HG02588 (cell line): ENCODE results near the gene CRACR2A.

Source experiments
- ATAC-seq: cut with Tn5 transposase; IDR thresholded peaks from one replicate; pipeline ENCODE4 v1.9.1; 2021; ENCODE audit warnings: mild to moderate bottlenecking, moderate library complexity; ENCODE audit not compliant: unreplicated experiment

Gene CRACR2A

DNA sequence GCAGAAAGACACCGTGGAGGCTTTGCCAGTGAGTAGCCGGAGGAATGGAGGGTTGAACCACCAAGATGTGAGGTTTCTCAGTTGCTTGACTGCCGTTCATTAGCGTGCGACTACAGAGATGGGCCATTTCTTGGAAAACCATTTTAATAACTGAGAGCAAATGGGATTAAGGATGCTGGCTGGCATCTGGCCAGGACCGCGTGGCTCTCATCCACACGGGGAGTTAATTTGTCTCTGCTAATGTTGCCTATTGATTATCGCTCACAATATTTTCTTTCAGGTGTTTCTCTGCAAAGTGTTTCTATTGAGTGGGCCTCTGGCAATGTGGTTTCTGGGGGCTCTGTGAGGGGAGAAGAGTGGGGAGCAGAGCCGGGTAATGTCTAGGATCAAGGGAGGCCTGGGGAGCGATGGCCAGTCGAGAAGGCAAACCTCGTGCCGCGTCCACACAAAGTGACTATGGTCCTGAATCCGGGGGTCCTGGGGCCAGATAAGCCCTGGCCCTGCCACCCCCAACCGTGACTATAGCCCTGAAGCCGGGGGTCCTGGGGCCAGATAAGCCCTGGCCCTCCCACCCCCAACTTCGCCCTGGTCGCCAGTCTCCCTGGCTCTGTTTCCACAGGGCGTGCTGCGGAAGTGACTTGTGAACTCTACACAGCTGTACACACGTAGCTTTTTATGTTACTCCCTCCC lies 151.3 kb downstream of the CRACR2A start:
- no peak for ATAC-seq

DNA sequence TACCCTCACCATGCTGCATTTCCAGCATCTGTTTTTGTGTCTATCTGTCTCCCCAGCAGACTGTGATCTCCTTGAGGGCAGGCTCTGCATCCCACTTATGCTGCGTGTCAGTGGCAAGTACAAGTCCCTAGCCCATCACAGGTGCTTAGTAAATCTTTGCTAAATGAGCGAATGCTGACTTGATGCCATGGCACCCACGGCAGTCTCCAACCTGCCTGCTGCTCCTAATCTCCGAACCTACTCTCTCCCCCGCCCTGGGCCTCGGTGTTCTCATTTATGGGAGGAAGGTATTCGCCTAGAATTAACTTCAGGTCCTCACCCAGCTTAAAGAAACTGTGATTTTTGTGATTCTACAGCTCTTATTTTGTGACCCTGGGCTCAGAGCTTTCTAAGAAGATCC lies 152.0 kb downstream of the CRACR2A start:
- no peak for ATAC-seq

DNA sequence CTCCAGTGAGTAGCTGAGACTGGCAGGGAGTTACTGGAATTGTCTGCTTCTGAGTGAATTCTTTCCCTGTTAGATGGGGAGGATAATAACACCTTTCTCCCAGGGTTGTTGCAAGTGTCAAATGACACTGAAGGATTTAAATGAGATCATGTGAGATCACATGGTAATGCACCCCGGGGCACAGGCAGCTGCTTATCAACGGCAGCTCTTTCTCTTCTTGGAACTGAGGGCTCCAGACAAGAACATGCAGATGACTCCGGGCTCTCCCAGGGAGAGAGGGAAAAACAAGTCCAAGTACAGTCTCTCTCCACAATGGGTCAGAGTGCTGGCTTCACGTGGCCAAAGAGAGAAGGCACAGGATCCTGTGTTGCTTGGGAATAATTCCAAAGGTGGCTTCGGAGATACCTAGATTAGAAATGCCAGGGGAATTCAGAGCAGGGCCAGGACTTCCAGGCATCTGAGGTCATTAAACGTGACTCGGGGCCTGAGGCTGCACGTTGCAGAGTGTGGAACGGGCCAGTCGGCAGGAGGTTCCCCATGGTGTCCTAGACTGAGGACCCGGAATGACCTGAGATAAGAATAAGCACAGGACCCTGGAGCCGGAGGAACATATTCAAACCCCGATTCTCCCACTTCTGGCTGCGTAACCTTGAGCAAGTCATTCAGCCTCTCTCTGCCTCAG lies 152.7 kb downstream of the CRACR2A start:
- ATAC-seq: no peak

DNA sequence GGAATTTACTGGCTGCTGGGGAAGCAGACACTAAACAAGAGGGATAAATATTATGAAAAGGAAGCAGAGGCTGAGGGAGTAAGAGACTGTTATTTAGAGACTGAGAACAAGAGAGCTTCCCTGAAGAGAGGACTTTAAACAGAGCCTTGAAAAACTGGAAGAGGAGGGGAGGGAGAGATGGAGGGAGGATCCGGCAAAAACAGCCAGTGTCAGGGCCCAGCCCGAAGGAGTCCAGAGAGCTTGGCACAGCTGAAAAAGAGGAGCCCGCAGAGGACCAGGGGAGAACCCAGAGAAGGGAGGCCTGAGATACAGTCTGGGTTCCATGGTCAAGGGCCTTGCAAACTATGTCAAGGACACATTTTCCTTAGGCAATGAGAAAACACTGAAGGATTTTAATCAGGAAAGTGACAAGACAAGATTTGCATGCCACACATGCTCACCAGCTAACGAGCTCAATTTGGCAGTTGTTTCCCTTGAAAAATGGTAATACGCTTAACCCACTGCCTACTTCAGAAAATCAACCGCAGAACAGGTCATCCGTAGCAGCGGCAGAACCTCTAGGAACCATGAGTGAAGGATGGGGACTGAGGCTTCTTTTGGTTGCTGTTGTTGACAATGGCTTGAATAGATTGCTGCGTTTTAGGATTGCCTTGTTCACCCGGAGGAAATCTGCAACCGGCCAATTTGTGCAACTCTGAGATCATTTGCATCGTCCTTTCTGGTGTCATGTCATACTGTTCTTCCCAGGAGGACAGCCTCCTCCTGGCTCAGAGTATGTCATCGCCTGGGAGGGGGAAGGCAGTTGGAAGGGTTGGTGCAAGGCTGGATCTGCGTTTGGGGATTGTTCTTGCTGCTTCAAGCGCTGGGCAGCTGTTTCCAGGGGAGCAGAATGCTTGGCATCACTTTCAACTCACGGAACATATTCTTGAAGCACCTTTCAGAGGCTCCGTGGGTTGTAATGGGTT lies 153.7 kb downstream of the CRACR2A start:
- no peak for ATAC-seq

DNA sequence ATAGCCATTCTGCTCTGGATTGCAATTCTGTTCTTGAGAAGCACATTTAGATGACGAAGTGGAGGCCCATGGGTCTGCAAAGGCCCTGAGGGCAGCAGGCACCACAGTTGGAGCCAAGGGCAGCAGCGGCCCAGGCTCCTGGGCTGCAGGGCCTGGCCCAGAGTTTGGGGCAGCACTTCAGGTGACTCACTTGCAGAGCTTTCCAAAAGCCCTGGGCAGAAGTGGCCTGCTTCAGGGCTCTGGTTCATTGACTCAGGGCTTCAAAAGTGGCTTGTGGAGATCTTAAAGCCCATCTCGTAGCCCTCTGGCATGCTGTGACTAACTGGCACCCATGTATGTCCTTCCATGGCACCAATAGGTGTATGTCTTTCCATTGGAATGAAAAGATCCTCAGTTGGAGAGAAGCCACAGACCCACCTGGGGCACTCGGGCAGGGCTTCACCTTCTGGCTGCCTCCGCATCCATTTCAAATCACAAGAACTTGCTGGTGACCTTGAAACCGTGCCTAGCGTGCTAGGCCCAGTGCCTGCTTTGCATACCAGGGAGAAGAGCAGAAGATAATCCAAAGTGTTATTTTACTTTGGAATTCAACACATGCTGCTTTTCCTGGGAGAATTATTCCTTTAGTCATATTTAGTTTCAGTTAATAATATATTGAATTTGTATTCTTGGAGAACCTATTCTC lies 155.2 kb downstream of the CRACR2A start:
- ATAC-seq: no peak

DNA sequence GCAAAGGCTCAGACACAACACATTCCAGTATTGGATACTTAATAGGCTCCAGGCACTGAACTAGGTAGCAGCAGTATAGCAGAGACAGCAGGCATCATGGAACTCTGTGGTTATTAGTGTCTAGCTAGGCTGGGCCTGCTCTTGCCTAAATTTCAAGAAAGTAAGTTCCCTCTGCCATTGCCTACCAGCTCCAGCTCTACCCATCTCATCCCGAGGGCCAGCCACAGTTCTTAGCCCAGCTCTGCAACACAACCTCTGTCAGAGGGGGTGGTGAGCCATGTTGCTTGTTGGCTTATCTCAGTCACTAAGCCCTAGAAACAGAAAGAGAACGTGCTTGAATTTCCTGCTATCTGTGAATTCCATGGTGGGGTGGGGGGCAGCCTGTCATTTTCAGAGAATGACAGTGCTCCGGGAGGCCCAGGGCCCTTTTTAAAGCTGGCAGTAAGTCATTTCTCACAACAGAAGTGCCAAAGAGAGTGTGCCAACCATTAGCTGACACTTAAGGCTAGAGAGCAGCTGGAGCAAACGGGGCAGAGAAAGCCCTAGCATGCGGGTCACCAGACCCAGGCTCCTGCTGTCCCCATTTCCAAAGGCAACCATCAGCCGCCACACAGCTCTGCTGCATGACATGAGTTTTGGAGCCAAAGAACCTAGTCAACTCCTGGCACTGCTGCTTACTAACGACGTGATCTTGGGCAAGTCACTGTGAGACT lies 156.1 kb downstream of the CRACR2A start:
- no peak for ATAC-seq

DNA sequence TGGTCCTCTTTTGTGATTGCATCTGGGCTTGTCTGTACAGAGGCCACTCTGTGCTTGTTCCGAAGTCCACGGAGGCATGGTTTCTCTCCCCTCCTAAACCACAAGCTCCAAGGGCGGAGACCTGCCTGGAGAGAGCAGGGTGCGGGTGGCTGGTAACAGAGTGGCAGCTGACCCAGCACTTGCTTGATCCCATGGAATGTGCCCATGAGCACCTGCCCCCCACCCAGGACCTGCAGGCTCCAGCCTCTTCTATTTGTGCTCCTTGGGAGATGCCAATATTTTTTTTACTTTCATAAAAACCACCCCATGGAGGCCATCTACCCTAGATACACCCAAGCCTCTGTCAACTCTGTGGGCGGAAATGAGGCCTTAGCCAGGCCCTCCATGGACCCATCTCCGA lies 157.2 kb downstream of the CRACR2A start:
- no peak for ATAC-seq

DNA sequence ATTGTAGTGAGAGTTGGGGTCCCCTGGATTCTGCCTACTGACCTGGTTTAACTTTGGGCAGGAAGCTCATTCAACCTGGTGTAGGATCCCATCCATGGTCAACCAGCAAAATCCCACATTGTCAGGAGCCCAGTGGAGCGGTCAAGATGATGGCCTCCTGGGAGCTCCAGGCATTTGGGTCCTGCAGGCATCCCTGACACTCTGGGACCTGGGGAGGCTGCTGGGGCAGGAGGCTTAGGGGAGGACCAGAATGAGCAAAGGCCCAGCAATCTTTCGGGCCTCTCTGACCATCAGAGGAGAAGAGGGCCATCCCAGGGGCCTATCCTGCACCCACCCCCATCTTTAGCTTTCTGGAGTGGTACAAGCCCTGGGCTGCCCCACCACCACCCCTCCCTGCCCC lies 157.9 kb downstream of the CRACR2A start:
- no peak for ATAC-seq

DNA sequence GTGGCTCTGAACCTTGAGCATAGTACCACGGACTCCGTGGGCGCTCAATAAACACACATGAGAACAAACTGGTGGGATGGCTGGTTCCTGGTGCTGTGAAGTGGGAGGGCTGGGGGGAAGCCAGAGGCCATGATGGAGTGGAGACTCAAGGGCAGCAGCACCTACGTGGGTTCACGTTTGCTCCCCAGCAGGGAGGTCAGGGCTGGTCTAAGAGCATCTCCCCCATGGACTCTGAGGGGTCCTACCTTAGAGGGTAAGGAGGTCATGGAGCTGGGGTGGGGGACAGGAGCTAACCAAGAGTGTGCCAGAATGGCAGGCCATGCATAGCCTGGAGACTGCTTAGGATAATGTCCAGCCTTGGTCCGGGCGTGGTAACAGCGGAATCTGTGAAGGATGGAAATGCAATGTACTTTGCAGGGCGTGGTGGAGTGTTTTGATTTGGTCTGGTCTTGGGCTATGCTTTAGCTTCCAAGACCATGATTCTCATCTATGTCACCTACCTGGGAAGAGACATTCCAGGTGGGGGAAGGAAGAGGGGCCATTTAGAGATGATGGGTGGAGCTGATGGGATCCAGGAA lies 158.9 kb downstream of the CRACR2A start:
- ATAC-seq: no peak

DNA sequence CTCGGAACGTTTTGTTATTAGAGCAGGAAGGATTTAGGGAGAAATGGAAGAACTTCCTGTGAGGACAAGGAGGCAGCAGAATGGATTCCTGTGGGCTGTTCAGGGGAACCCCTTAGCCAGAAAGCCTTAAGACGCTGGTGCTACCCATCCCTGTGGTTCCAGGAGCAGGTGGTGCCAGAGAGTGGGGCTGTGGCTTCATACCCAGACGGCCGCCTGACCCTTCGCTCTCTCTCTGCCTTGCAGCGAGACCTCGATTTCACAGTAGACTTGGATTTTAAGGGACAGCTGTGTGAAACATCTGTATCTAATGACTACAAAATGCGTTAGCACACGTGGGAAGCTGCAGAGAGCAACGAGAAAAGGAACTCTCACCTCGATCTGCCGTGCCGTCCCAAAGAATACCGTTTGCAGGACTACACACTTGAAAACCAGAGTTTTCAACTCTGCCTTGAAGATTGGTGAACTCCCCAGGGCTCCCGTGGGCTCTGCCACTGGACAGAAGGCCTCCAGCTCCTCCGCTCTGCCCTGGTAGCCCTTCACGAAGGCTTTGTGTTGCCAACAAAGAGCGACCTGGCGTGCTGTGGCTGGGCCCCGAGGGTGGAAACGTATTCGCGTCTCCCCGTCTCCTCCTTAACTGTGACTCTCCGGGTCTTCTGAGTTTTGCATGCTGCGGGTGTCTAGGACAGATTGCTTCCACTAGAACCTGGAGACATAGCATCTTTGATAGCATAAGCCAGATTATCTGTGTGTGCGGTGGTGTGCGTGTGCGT lies 159.9 kb downstream of the CRACR2A start:
- no peak for ATAC-seq

DNA sequence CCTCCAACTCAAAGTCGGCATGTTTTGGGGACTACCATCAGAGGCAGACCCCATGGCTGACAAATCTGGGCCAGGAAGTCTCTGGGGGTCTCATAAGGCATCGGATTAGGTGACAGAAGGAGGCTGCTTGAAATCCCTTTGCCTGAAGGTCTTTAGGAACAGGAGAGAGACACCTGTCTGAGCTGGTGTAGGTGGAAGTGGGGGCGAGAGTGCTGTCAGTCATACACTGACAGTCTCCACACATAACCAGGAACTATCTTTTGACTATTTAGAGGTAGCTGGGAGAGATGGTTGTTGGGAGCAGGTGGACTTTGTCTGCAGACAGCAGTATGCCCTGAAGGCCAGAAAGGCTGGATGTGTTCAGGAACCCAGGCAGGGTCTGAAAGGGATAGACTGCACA lies 163.2 kb downstream of the CRACR2A start:
- no peak for ATAC-seq

DNA sequence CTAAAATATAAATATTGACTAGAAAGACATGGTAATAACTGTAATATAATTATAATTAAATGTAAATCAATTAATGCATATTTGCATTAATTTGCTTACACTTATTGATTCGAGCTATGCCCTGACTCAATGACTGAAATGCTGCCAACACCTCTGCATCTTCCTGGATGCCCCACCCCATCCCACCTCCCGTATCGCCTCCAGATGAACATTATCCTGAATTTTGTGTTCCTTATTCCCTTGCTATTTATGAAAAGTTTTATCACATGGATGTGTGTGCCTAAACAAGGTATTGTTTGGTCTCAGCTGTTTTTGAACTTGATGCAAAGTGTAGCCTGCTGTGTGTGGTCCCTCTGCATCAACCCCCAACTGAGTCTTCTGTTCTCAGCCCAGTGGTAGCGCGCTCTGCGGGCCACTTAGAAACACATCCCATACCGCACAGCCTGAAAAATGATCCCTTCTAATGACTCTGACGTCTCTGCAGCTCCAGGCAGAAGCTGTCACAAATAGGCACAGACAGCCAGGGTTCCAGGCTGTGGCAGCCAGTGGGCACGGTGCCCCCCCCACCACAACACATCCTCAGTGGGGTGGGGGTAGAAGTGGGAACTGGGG lies 165.4 kb downstream of the CRACR2A start:
- ATAC-seq: no peak

DNA sequence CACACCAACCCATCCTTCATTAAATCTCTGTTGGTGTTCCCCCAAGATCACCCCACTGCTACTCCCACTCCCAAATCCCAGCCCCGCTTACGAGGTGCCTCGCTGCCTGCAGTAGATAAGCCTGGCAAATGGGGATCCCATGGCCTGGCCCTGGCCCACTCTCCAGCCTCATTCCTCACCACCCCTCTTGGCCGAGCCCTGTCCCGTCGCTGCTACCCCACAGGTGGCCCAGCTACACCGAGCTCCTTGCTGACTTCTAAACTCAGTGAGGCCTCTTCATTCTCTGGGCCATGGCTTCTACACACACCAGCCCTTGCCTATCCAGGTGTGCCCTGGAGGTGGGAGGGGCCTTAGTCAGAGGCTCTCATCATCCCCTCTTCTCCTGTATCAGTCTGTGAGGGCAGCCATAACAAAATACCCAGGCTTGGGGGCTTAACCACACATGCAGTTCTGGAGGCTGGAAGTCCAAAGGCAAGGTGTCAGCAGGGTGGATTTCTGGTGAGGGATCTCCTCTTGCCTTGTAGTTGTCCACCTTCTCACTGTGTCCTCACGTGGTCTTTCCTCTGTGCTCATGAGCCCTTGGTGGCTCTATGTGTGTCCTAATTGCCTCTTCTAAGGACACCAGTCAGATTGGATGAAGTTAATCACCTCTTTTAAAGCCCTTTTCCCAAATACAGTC lies 169.1 kb downstream of the CRACR2A start:
- ATAC-seq: no peak

DNA sequence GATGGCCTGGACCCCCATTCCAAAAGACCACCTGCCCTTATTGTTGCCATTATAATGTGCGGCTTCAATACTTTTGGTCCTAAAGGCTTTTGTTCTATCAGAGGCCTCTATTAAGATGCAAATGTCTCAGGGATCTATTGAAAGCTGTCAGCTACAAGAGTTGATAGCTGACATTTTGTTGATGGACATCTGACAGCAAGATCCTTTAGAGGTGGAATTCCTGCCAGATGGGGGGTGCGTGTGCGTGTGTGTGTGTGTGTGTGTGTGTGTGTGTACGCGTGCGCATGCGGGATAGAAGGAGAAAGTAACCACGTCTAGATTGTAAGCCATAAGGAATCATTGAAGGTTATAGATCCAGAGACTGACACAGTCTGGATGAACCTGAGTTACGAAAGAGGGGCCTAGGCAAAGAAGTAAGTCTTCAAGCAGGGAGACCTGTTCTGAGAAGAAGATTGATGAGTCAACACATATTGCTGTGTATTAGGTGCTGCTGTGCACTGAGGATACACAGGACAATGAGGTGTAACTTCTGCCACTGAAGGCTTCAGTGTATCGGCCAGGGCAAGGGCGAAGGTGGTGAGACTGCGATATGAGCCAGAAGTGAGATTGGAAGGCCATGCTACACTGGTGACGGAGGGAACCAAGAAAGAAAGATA lies 172.7 kb downstream of the CRACR2A start:
- ATAC-seq: no peak

DNA sequence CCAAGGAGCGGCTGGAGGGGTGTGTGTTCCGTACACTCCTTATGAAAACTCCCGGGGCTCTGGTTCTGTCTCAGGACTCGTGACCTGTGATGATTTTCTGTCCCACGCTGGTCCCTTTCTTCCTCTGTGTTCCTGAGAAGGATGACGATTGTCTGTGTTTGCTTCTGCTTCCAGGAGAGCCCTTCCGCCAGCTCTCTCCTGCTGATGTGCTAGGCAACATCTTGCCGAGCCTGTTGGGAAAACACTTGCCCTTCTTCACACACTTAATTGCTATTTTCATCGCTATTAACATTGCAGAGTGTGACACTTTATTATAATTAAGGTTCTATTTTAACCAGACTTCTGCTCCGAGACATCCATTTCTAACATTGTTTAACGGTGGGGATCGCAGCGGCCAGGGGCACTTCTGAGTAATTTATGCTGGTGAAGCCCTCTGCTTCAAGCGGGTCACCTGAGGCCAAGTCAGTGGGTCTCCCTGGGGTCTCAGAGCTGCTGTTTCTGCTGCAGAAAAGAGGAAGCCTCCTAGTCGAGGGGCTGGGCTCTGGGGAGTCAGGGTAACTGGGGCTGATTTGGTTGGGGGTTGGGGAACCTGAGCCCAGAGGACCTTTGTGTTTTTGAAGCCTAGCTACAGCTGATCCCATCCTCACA lies 173.3 kb downstream of the CRACR2A start:
- no peak for ATAC-seq

DNA sequence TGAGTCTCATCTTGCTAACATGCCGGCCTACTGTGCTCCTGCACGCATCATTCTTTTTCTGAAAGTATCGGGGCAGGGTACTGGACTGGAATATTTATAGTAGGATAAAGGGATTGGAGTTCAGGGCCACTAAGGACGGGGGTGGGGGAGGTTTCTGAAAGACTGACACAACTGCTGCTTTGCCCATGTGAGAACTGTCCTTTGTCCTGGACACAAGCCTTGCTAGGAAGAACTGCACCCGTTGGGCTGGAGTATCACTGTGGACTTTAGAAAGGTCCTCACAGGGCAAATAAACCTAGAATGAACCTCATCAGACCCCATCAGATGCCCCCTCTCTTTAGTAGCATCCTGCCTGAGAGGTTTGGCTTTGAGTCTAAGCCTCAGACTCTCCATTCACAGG lies 174.4 kb downstream of the CRACR2A start:
- ATAC-seq: no peak

DNA sequence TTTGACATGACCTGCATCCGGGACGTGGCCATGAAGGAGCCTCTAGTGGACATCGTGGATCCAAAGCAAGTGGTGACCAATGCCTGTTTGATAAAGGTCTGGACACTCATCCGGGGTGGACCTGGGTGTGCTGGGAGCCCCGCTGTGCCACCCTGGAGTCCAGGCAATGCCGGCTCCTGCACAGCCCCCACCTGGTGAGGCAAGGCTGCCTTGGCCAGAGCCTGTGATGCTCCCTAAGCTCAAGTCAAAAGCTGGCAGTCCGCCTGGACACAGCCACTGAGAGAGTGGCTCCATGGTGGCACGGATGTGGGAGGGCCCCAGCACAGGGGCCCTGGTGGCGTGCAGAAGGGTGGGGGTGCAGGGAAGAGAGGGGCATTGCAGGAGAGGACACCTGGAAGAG lies 176.0 kb downstream of the CRACR2A start:
- ATAC-seq: no peak
